GM19023 (cell line): Measurements from ENCODE around the gene PPM1L.

ENCODE experiments used
- ATAC-seq: cut with Tn5 transposase; IDR thresholded peaks from one replicate; pipeline ENCODE4 v1.9.1; 2021; ENCODE audit warnings: mild to moderate bottlenecking, moderate library complexity; ENCODE audit not compliant: unreplicated experiment

PPM1L gene

DNA sequence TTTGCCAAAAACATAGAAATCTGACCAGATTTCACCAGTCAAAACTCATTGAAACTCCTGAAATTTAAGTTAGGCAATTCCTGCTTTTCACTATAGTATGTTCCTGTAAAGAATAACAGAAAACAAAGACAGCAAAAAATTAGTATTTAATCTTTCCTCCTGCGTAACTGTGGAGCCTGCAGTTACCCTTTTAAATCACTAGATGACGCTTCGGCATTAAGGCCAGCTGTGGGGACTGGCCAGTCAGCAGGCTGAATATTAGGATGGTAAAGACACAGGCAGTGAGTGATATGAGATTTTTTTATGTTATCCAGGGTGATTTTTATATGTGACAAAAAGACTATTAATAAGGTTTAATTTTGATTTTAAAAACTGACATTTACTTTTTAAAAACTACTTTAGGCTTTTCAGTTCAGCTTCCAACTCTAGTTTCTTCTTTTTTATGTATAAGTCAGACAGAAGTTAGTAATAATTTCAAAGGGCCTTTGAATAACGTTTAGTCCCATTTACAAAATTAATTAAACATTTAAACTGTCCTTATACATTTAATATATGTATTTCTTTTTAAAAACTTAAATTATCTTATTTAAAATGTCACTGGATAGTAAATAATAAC, 165.1 kb downstream of the PPM1L start:
- peak; percentile 62 for ATAC-seq

DNA sequence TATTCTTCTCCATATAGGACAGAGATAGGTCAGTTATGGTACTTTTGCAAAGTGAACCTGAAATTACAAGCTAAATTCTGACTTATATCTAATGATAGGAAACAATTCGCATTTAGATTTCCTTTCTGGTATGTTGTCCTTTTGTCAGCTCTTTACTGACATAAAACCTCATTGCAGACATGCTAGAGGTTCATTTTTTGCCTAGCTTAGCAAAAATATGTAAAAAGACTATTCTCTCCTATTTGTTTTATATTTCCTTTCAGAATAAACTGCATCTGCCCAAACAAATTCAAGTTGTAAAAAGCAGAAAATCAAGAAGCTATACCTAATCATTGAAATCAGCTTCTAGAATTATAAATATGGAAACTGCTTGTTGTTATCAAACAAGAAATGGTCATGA, 168.7 kb downstream of the PPM1L start:
- no peak for ATAC-seq

DNA sequence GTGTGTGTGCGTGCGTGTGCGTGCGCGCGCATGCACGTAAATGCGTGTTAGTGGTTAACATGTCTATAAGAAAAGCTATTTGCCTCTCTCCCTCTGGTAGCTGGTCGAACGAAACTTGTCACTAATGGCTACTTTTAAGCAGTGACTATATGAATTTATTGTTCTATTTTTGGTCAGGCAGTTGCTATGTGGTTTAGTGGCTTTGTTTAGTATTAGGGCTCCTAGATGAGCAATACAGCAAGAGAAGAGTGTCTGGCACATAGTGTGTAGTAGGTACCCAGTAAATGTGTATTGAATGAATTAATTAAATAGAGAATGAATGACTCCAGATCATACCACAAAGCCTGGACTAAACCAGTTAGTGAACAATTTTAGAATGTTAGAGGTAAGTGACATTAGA, 171.6 kb downstream of the PPM1L start:
- no peak for ATAC-seq

DNA sequence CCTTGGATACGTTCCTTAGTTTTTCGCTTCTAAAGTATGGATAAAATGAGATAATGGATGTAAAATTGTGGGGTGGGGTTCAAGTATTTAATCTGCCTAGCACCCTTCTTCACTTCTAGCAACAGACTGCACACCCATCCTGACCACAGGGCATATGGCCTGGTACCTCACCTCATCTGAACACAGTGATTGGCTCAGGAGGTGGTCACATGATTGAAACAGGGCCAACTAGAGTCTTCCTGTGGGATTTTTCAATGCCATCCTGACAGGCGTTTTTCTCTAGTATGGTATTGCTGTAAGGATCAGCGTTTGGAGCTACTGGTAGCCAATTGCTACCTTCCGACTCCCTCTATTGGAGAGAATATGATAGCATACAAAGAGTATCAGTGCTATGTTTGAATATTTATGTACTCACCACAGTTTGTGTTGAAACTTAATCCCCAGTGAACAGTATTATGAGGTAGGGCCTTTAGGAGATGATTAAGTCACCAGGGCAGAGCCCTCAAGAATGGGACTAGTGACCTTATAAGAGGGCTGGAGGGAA, 172.2 kb downstream of the PPM1L start:
- no peak for ATAC-seq

DNA sequence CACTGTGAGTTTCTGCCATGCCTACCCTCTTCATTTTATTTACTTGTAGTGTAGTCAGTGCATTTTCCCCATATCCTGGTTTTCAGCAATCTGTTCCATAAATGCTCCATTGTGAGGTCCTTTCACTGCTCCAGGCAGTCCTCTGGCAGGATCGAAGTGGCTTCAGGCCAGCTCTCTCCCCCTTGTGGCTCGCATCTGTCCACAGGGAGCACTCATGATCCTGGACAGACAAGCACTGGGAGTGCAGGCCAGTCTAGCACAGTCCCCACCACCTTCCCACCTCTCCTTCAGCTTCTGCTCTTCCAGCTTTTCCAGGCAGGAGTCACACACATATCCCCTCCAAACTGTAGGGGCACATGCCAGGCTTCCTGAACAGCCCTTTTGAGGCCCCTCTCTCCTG, 173.6 kb downstream of the PPM1L start:
- ATAC-seq = no peak

DNA sequence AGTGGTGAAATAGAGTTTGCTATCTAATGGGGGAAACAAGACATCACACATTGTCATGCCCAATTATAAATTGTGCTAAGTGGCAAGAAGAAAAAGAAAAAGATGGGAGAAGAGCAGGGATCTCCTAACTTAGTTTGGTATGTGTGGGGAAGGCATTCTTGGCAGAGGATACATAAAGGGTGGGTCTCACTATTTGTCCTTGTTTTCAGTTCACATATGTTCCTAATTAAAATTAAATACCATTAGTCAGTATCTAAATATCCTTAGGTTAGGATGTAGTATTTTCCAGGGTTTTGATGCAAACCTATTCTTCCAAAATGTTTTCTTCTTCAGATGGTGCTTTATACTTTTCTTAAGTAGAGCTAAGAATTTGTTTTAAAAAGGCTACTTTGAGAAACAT, 175.4 kb downstream of the PPM1L start:
- ATAC-seq = no peak

DNA sequence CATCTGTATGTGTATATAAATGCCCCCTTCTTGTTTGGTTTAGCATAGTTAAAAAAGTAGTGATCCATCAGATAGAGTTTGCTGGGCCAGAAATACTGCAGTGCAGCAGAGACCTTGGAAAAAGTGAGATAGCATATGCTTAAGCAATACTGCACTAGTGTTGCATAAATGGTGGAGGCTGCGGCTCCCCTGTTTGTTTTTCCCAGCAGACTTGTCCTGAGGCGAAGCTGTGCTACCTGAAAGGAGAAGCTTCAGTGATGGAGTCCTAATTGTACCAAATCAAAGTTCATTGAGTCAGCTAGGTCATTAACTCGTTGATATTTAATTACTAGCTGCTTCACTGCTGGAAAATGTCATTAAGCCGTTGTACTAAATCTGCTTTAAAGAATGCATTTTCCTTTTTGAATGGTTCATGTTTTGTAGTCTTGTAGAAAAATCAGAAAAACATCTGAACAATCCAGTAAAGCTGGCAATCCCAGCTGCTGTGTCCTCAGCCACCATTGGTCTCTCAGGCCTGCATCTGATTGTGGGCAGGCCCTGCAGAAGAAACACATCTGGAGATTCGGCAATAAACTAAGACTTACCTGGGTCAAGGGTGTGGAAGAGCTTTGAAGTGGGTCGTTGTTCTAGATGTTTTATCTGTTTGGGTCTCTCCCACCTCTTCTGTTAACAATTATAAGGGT, 179.5 kb downstream of the PPM1L start:
- ATAC-seq = no peak

DNA sequence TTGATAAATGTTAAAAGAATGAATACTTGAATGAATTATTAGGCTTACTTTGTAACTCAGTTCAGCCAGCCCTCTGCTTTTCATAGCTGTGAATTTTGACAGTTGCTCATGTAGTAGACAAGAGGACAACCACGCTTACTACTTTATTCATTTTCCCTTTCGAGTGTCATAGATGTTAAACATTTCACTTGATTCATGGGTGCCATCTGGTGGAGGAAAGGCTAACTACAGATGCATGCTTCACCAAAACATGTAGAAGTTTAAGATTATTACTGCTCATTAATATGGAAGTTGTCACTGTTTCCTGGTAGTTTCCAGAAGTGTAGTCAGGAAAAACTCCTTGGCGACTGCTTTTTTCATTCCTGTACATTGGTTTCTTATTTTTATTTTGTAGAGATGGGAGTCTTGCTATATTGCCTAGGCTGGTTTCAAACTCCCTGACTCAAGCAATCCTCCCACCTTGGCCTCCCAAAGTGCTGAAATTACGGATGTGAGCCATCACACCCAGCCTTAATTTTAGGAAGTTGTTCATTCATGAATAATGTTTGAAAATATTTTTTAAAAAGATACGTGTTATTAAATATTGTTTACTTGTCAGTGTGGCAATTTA, 186.0 kb downstream of the PPM1L start:
- ATAC-seq = peak; percentile 96

DNA sequence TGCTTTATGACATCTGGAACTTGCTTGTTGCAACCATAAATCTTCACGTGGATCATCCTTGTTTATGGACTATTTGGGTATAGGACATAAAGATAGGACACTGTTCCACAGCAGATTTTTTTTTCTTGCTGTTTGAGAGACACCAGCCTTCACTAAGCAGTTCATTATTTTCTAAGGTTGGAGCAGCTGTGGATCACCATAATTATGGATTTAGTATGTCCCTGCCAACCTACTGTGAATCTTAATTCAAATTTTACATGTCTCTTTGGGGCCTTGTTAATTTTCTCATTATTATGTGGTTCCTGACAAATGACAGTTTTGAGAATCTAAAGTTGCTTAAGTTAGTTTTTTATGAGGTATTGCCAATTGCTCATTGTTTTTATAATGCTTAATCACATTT, 188.0 kb downstream of the PPM1L start:
- ATAC-seq = no peak

DNA sequence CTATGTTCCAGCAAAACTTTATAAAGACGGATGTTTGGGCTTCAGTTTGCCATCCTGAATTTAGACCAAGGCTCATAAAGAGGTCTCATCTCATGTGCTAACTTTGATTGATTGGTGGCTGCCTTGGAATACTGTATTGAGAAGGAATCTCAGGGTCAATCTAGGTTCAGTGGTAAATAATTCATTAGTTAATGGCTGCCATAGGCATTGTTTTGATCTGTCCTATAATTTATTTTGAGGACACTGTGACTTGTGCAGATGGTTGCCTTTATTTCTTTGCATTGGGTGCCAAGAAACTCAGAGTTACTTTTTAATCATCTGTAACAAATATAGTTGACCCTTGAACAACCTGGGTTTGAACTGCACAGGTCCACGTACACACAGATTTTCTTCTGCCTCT, 189.3 kb downstream of the PPM1L start:
- no peak for ATAC-seq

DNA sequence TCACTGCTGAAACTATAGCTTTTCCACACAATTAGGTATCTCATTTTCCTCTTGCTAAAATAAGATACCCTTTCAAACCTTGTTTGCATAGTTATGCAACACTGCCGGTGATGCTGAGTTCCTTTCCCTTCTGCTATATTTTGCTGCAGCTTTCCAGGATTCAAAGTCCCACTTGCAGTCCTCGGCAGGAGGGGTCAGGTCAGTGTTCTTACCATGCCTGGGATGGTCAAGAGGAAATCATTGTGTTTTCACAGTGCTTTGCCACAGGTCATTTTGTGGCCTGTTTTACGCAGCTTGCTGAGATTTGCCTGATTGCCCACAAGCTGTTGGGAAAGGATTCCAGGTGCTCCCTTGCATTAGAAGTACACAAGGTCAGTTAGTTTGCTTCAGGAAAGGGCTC, 192.2 kb downstream of the PPM1L start:
- no peak for ATAC-seq

DNA sequence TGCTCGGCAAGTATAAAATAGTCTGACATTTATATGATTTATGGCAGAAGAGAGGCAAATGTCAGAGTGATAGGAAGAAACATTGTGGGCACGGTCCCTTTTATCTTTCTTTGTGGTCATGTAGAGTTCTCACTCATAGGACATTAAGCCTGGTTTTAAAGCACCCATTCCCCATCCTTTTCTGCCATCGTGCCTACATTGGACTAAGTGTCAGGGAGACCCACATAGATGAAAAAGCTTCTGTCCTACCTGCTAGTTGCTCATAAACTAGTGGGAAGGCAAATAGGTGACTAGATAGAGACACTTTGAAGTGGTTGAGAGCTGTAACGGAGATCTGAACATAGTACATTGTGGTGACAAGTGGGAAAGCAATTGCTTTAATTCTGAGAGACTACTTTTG, 193.4 kb downstream of the PPM1L start:
- ATAC-seq = no peak

DNA sequence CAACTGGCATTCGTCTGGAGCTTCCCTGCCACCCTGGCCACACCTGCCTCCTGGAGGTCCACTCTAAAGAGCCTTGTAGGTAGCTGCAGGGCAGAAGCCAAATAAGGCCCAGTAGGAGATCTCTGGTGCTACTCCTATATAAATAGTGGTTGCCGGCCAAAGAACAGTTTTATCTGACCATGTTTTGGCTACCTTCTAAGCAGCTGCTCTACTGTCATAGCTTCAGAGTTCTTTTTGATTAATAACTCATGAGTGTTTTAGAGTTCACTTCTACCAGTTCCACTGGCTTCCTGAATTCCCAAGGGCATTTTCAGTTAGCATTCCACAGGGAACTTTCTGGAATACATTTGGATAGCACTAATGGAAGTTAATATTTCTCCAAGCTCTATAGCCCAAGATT, 194.5 kb downstream of the PPM1L start:
- ATAC-seq = no peak

DNA sequence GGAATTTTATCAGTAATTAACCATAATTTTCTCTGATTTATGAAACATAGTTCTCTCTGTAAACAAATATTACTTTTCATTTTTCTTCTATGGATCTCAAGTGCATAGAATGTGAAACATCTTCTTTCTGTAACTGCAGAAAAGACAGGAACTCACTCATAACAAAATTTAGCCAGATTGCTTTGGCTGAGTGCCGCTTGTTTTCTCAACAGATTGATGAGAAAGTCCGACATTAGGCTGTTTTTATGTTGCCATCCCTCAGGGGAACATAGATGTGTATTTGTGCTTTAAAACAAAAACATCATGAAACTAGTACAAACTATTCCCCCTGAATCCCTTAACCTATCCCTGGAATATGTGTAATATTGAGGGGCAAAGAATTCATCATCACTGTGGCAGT, 194.9 kb downstream of the PPM1L start:
- ATAC-seq = no peak

DNA sequence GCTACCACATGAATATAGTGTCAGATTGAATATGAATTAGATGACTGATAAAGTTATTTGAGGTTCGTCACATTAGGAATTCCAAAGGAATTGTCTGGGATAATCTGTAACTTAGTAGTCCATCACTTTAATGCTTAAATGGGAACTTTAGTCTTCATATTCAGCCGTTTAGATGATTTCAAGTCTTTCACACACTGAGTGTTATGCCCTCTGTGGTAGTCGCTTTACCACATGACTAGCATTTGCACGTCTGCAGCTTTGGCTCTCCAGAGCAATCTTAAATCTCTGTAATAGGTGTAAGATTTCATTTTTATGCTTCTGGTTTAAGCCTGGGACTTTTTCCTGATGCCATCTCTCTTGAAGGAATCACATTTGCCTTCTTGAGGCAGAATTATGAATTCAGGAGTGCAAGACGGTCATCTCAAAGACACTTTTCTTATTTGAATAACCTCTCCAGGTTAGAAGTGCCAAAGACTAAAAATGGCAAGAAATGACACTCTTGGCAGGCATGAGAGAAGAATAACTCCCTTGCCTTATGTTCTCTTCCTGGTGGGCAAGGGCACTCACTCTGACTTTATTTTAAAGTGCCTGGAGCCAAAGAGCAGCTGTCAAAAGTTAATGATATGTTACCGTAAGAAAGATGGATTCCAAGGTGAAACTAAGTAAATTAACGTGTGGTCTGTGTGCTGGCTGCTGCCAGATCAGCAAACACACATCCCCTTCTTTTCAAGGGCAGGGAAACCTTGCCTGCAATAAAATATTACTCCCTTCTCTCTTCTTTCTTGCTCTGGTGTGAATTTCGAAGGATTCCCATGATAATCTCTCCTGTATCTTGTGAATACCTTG, 195.8 kb downstream of the PPM1L start:
- no peak for ATAC-seq

DNA sequence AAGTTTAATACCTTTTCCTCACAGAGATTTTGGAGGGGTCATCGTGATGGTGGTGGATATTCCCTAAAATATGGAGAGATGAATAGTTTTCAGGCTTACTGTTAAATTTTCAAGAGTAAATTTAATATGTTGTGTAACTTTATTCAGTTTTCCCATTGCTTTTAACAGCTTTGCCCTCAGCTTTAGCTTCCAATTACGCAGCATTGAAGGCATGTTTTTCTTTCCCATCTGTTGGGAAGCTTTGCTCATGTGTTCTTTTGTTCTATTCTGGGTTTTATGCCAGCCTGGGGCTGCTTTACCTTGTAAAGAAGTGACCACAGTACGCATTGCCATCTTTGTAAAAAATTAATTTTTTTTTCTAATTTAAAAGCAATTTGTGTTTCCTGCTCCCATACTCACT, 197.7 kb downstream of the PPM1L start:
- no peak for ATAC-seq

DNA sequence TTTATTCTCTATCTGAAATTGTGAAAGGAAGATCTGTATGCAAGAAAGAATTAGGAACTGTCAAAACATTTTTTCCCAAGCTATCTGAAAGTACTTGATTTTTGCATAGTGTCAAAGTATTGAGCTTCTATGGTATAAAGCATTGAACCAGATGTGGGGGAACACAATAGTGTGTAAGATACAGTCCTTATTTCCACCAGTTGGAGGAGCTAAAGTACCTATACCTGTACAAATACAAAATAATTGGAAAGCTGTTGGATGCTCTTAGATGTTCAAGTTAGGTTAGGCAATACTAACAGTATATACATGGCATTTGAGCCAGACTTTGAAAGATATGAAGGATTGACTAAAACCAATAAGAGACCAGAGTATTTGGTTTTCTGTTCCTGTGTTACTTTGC, 200.8 kb downstream of the PPM1L start:
- ATAC-seq = peak; percentile 58

DNA sequence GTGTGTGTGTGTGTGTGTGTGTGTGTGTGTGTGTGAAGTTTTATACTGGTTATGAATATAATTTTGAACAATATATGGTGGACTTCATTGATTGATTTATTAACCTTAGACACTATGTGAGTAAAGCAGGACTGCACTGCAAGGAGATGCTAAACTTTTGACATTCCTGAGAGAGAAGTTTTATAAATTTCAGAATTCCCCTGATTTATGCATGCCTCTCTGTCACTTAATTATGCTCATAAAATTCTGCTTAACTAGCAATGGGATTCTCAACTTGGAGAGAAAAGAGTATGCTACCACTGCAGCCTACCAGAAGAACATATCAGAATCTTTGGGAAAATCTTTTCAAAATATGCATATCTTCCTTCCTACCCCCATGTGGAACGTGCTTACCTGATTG, 204.5 kb downstream of the PPM1L start:
- no peak for ATAC-seq

DNA sequence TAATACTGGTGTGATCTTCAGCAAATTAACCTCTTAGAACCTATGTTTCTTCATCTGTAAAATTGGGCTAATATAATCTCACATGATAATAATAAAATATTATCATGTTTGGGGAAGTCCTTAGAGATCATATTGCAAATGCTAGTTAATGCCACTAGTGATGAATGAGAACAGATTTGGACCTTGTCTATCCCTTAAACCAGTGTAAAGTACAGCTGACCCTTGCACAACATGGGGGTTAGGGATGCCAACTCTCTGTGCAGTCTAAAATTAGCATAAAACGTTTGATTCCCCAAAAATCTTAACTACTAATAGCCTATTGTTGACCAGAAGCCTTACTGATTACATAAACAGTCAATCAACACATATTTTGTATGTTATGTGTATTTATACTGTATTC, 207.9 kb downstream of the PPM1L start:
- no peak for ATAC-seq

DNA sequence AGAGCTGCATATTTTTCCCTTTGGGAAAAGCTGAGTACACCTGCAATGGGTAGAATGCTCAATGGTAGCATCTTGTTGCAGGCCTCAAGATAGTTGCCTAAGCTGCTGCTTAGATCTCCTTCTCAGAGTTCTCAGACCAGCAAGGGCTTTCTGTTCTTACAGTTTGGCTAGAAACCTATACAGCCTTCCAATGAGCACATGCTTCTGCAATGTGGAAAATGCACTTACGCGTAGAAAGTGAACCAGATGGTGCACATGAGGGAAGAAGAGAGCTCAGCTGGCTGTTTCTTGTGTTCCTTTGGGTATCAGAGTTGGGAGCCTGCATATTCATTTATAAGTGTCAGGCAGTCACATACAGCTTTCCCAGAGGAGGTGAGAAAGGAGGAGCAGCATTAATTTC, 212.7 kb downstream of the PPM1L start:
- ATAC-seq = no peak

DNA sequence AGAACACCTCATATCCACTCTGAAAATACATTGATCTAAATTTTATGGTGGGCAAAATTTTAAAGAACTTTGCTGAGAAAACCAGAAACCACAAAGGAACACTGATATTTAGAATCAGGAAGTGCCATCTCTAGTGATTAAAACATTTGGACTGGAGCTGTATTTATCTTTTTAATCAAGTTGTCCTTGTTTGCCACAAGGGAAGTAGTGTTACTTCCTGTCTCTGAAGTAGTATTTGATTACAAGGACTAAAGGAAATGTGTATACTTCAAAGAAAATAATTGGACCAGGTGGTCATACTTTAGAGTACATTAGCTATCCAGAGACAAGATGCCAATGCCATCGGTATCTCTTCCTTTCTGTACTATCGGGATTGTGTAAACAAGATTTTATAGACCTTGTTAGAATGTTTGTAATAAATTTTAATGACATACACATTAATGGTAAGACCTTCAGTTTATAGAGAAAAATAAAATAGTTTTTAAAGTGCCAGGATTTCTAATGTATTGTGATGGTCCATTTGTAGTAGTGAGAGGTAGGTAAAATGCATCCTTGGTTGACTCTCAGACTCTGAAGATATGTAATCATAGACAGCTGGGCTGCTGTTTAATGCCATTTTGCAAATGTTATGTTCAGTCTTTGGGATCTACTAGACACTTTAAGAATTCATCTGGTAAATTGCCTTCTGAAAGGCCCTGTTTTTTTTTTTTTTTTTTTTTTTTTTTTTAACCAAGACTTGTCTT, 217.2 kb downstream of the PPM1L start:
- no peak for ATAC-seq
